CD14-positive monocyte (primary cell): ENCODE measurements around the gene MARCHF4. TPM values are rescaled to one million over a fixed set of nuclear protein-coding genes. Genes with fewer than 3 reads are reported as not detected.

Experiments used
- DNase-seq, 3 donors: peaks; one replicate each; pipeline ENCODE4 v3.0.0-alpha.2; 2011 to 2022
- H2AFZ ChIP-seq: 2 replicates; pipeline ENCODE4 v1.6.0; 2012; ENCODE audit warnings: mild to moderate bottlenecking, low read depth, low read length, inconsistent platforms; ENCODE audit not compliant: insufficient read depth, poor library complexity, severe bottlenecking
- H3K27ac ChIP-seq, 2 donors: 1 replicate in 1 of 2; 2 replicates in 1 of 2; pipeline ENCODE4 v1.5.1; 2012 to 2013; ENCODE audit warnings: low read length in 2 of 2, control low read depth in 1 of 2, inconsistent platforms in 1 of 2, low read depth in 1 of 2, mild to moderate bottlenecking in 1 of 2
- H3K27me3 ChIP-seq, 2 donors: one replicate each; pipeline versions ENCODE4 v1.6.0 to v1.6.1; 2011 to 2013; ENCODE audit warnings: low read length in 2 of 2; ENCODE audit not compliant: control insufficient read depth in 2 of 2, insufficient read depth in 2 of 2
- H3K36me3 ChIP-seq, 2 donors: replicated peaks in 1 of 2; 1 replicate in 1 of 2; 2 replicates in 1 of 2; pipeline versions ENCODE4 v1.5.1 to v1.6.1; 2012 to 2013; ENCODE audit warnings: low read length in 2 of 2, control low read depth in 1 of 2, inconsistent platforms in 1 of 2, mild to moderate bottlenecking in 1 of 2; ENCODE audit not compliant: insufficient read depth in 2 of 2, control insufficient read depth in 1 of 2
- H3K4me1 ChIP-seq, 2 donors: 1 replicate in 1 of 2; 2 replicates in 1 of 2; pipeline versions ENCODE4 v1.5.1 to v1.6.1; 2012 to 2013; ENCODE audit warnings: low read length in 2 of 2, control low read depth in 1 of 2, inconsistent platforms in 1 of 2, mild to moderate bottlenecking in 1 of 2, moderate library complexity in 1 of 2; ENCODE audit not compliant: insufficient read depth in 2 of 2, control insufficient read depth in 1 of 2
- H3K4me2 ChIP-seq: replicated peaks from 2 replicates; pipeline ENCODE3; 2012; ENCODE audit warnings: low read length, moderate library complexity, mild to moderate bottlenecking; ENCODE audit not compliant: poor library complexity, severe bottlenecking; ENCODE audit errors: extremely low read depth
- H3K4me3 ChIP-seq, 3 experiments: fragments of 200-600 bp in 1 of 3; sonication (generic) in 1 of 3; replicated peaks in 1 of 3; 1 replicate in 2 of 3; 2 replicates in 1 of 3; pipeline ENCODE4 v1.5.1; 2011 to 2013; ENCODE audit warnings: low read length in 3 of 3, mild to moderate bottlenecking in 3 of 3, control low read depth in 2 of 3, low read depth in 2 of 3, inconsistent platforms in 1 of 3, moderate library complexity in 1 of 3
- H3K79me2 ChIP-seq: 2 replicates; pipeline ENCODE4 v1.6.0; 2012; ENCODE audit warnings: mild to moderate bottlenecking, control low read depth, inconsistent platforms, low read length, moderate library complexity; ENCODE audit not compliant: insufficient read depth
- H3K9ac ChIP-seq: 2 replicates; pipeline ENCODE4 v1.6.0; 2017; ENCODE audit warnings: low read length, mild to moderate bottlenecking; ENCODE audit not compliant: insufficient read depth, poor library complexity, severe bottlenecking
- H3K9me3 ChIP-seq, 2 donors: replicated peaks in 1 of 2; 1 replicate in 1 of 2; 2 replicates in 1 of 2; pipeline versions ENCODE4 v1.5.1 to v1.6.1; 2012 to 2013; ENCODE audit warnings: low read length in 2 of 2, control low read depth in 1 of 2; ENCODE audit not compliant: control insufficient read depth in 1 of 2, insufficient read depth in 1 of 2
- H4K20me1 ChIP-seq: 2 replicates; pipeline ENCODE4 v1.6.0; 2012; ENCODE audit warnings: mild to moderate bottlenecking, low read length, control low read depth, moderate library complexity; ENCODE audit not compliant: insufficient read depth
- H3K27ac Mint-ChIP-seq, 7 donors: one replicate each; pipeline ENCODE4 v1.8.0; 2020; ENCODE audit warnings: mild to moderate bottlenecking in 7 of 7, mixed read lengths in 7 of 7, moderate library complexity in 6 of 7, inconsistent platforms in 2 of 7
- H3K27me3 Mint-ChIP-seq, 3 donors: one replicate each; pipeline ENCODE4 v1.8.0; 2021 to 2022; ENCODE audit warnings: low read depth in 3 of 3, mild to moderate bottlenecking in 3 of 3, mixed read lengths in 3 of 3, moderate library complexity in 3 of 3, inconsistent platforms in 1 of 3
- H3K36me3 Mint-ChIP-seq, 2 donors: one replicate each; pipeline ENCODE4 v1.8.0; 2020; ENCODE audit warnings: mixed read lengths in 2 of 2, inconsistent platforms in 1 of 2, mild to moderate bottlenecking in 1 of 2
- H3K4me1 Mint-ChIP-seq: one replicate; pipeline ENCODE4 v1.8.0; 2020; ENCODE audit warnings: mild to moderate bottlenecking, mixed read lengths
- H3K4me3 Mint-ChIP-seq, 2 donors: one replicate each; pipeline ENCODE4 v1.8.0; 2020; ENCODE audit warnings: mild to moderate bottlenecking in 2 of 2, mixed read lengths in 2 of 2, moderate library complexity in 1 of 2
- H3K9me3 Mint-ChIP-seq, 7 donors: one replicate each; pipeline ENCODE4 v1.8.0; 2020 to 2022; ENCODE audit warnings: mixed read lengths in 7 of 7, mild to moderate bottlenecking in 6 of 7, moderate library complexity in 6 of 7, inconsistent platforms in 2 of 7
- WGBS: methylation state at CpG from one replicate; pipeline ENCODE4 v1.1.5; 2013; ENCODE audit warnings: missing lambda C conversion rate; ENCODE audit not compliant: insufficient coverage; 5-methylcytosine and 5-hydroxymethylcytosine counted together
- intact Hi-C, 2 donors: fragments of 100-400 bp; cut with micrococcal nuclease; formaldehyde crosslinking; loops; one replicate each; pipeline versions ENCODE4 v1.15.0 to v1.15.1; 2023
- polyA plus RNA-seq, 3 donors: library from polyadenylated mRNA; depleted of rRNA in 1 of 3; unstranded in 2 of 3; stranded (reverse) in 1 of 3; fragments of 300-500 nt in 2 of 3; fragments of >200 nt in 1 of 3; fragmentation: Illumina TruSeq in 2 of 3; gene quantifications; 1 replicate in 2 of 3; 2 replicates in 1 of 3; pipeline ENCODE4 v1.2.3, GENCODE V29; 2012 to 2021
- TF ChIP-seq, protein P1 (sequence below): fragments of 200-600 bp; IDR thresholded peaks from one replicate; pipeline ENCODE4 v1.8.0; 2022; ENCODE audit warnings: antibody characterized with exemption, mild to moderate bottlenecking

Gene MARCHF4
- polyA plus RNA-seq, 3 donors, result not detected

DNA sequence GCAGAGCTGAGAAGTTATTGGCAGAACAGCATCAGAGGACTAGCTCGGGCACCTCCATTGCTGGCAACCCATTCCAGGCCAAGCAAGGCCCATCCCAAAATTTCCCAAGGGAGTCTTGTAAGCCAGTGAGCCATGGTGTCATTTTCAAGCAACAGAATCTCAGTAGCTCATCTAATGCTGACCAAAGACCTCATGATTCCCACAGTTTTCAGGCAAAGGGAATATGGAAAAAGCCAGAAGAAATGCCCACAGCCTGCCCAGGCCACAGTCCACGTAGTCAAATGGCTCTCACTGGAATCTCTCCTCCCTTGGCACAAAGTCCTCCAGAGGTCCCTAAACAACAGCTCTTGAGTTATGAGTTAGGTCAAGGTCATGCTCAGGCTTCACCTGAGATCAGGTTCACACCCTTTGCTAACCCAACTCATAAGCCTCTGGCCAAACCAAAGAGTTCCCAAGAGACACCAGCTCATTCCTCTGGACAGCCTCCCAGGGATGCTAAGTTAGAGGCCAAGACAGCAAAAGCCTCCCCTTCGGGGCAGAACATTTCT lies 42.6 kb upstream of the MARCHF4 start:
- Histone ChIP-seq H3K27ac (no peak overlapping the region), H3K36me3 (peaks cover 28 to 56% of the 10 kb centered on the region in 2 donors), H3K79me2 (peaks cover 8% of the 10 kb centered on the region), H3K9ac (no peak overlapping the region), H4K20me1 (no peaks in the 10 kb centered on the region), H3K4me3 (no peak overlapping the region), H3K27me3 (no peaks in the 10 kb centered on the region), H3K4me2 (no peak overlapping the region), H2AFZ (no peak overlapping the region), H3K9me3 (no peaks in the 10 kb centered on the region), H3K4me1 (peaks cover 11 to 13% of the 10 kb centered on the region in 2 donors)
- H3K27me3 Mint-ChIP-seq, result peaks cover 0 to 3% (median 0%) of the 10 kb centered on the region in 3 donors
- TF ChIP-seq, protein P1, sequence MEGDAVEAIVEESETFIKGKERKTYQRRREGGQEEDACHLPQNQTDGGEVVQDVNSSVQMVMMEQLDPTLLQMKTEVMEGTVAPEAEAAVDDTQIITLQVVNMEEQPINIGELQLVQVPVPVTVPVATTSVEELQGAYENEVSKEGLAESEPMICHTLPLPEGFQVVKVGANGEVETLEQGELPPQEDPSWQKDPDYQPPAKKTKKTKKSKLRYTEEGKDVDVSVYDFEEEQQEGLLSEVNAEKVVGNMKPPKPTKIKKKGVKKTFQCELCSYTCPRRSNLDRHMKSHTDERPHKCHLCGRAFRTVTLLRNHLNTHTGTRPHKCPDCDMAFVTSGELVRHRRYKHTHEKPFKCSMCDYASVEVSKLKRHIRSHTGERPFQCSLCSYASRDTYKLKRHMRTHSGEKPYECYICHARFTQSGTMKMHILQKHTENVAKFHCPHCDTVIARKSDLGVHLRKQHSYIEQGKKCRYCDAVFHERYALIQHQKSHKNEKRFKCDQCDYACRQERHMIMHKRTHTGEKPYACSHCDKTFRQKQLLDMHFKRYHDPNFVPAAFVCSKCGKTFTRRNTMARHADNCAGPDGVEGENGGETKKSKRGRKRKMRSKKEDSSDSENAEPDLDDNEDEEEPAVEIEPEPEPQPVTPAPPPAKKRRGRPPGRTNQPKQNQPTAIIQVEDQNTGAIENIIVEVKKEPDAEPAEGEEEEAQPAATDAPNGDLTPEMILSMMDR, result no peak
- H3K9me3 Mint-ChIP-seq, result no peaks in the 10 kb centered on the region
- 100% methylated on average over 2 of the region's 3 CpGs for WGBS
- peaks cover 21% of the 10 kb centered on the region for H3K4me1 Mint-ChIP-seq
- no peak overlapping the region for H3K27ac Mint-ChIP-seq
- intact Hi-C loops, result loop anchor here (5.0 to 10.0 kb wide), 3 partner anchors 82 to 300 kb away; partner anchors contain the start of gene RPL37A (in 1 of the 2)
- DNase-seq, result no peak
- no peak overlapping the region for H3K4me3 Mint-ChIP-seq
- H3K36me3 Mint-ChIP-seq, result peaks cover 46 to 53% of the 10 kb centered on the region in 2 donors

DNA sequence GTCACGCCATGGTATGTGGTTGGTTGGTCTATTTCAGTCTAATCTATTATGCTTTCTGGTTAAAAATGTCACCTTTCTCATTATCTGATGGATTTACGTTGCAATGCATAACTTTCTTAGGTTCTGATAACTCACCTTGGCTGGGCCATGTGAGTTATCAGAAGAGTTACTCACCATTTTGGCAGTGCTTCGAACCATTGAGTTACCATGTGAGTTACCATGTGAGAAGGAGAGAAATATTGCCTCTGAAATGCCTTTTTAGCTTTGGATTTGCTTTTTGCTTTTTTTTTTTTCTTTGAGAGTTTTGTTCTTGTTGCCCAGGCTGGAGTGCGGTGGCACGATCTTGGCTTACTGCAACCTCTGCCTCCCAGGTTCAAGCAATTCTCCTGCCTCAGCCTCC lies 41.6 kb upstream of the MARCHF4 start:
- no peak overlapping the region for H3K27ac ChIP-seq
- 86% methylated on average over 1 of the region's 5 CpGs for WGBS
- no peaks in the 10 kb centered on the region for H3K9me3 ChIP-seq
- no peak overlapping the region for H3K4me3 ChIP-seq
- H3K36me3 Mint-ChIP-seq, result peaks cover 38 to 43% of the 10 kb centered on the region in 2 donors
- H3K4me2 ChIP-seq, result no peak overlapping the region
- peaks cover 21% of the 10 kb centered on the region for H3K4me1 Mint-ChIP-seq
- no peak overlapping the region for H3K27ac Mint-ChIP-seq
- H3K36me3 ChIP-seq, result peaks cover 25 to 47% of the 10 kb centered on the region in 2 donors
- DNase-seq, result no peak
- intact Hi-C loops, result loop anchor here (5.0 to 10.0 kb wide), 3 partner anchors 83 to 299 kb away; partner anchors contain the start of gene RPL37A (in 1 of the 2)
- peaks cover 0 to 3% (median 0%) of the 10 kb centered on the region in 3 donors for H3K27me3 Mint-ChIP-seq
- no peak overlapping the region for H3K9ac ChIP-seq
- H3K4me1 ChIP-seq, result peaks cover 11 to 13% of the 10 kb centered on the region in 2 donors
- H3K9me3 Mint-ChIP-seq, result no peaks in the 10 kb centered on the region
- H3K79me2 ChIP-seq, result peaks cover 8% of the 10 kb centered on the region
- H2AFZ ChIP-seq, result no peak overlapping the region
- TF ChIP-seq, protein P1, result no peak
- no peaks in the 10 kb centered on the region for H4K20me1 ChIP-seq
- H3K27me3 ChIP-seq, result no peaks in the 10 kb centered on the region
- no peak overlapping the region for H3K4me3 Mint-ChIP-seq
